Epithelial cell of esophagus (primary cell): ENCODE measurements around the gene SHOX.

Experiments
- DNase-seq: peaks from one replicate; pipeline ENCODE4 v3.0.0; 2010; ENCODE audit warnings: low read depth
- H3K4me3 ChIP-seq: 2 replicates; pipeline ENCODE4 v1.5.1; 2011; ENCODE audit warnings: mild to moderate bottlenecking, low read length, control low read depth
- CTCF ChIP-seq: IDR thresholded peaks from 2 replicates; pipeline ENCODE4 v1.5.1; 2011; ENCODE audit warnings: low read depth, mild to moderate bottlenecking, low read length, control low read depth, inconsistent platforms; ENCODE audit not compliant: insufficient read depth; ENCODE audit errors: missing control alignments

Gene SHOX

GRCh38 chrX:642436-643240 lies 12.0 kb downstream of the SHOX start:
- no peak overlapping the region for H3K4me3 ChIP-seq
- no peak for DNase-seq
- TF ChIP-seq CTCF, result no peak

- DNase-seq, result no peak
- no peak overlapping the region for H3K4me3 ChIP-seq
- TF ChIP-seq CTCF, result no peak
Observed at GRCh38 chrX:643241-643595, 12.6 kb downstream of the SHOX start.

GRCh38 chrX:643911-644303 lies 13.3 kb downstream of the SHOX start:
- DNase-seq, result no peak
- no peak for TF ChIP-seq CTCF
- no peak overlapping the region for H3K4me3 ChIP-seq

GRCh38 chrX:644304-645281 lies 14.0 kb downstream of the SHOX start:
- no peak overlapping the region for H3K4me3 ChIP-seq
- TF ChIP-seq CTCF, result no peak
- DNase-seq, result no peak

- no peak for DNase-seq
- H3K4me3 ChIP-seq, result no peak overlapping the region
- TF ChIP-seq CTCF, result no peak
Observed at GRCh38 chrX:646228-646495, 15.6 kb downstream of the SHOX start.

- no peak for DNase-seq
- no peak for TF ChIP-seq CTCF
- no peak overlapping the region for H3K4me3 ChIP-seq
Observed at GRCh38 chrX:646796-647195, 16.2 kb downstream of the SHOX start.
